Measurements from ENCODE around the gene GRK3.

Gene GRK3

GRCh38 chr22:25759825-25760231 lies 195.4 kb downstream of the GRK3 start:
- DNase-seq (ENCODE audit: low read depth in 2 of 2) = no peak

GRCh38 chr22:25760294-25760693 lies 195.8 kb downstream of the GRK3 start:
- DNase-seq (ENCODE audit: low read depth in 2 of 2) = no peak

GRCh38 chr22:25760848-25761595 lies 196.5 kb downstream of the GRK3 start:
- DNase-seq (ENCODE audit: low read depth in 2 of 2) = no peak

- DNase-seq (ENCODE audit: low read depth in 2 of 2) = no peak
Observed at GRCh38 chr22:25762147-25762546, 197.7 kb downstream of the GRK3 start.

GRCh38 chr22:25763239-25763777 lies 198.8 kb downstream of the GRK3 start:
- no peak for DNase-seq (ENCODE audit: low read depth in 2 of 2)

GRCh38 chr22:25764270-25765015 lies 200.0 kb downstream of the GRK3 start:
- no peak for DNase-seq (ENCODE audit: low read depth in 2 of 2)

- DNase-seq (ENCODE audit: low read depth in 2 of 2) = no peak
Observed at GRCh38 chr22:25765016-25765367, 200.5 kb downstream of the GRK3 start.

- no peak for DNase-seq (ENCODE audit: low read depth in 2 of 2)
Observed at GRCh38 chr22:25765801-25766200, 201.3 kb downstream of the GRK3 start.

GRCh38 chr22:25766418-25766817 lies 201.9 kb downstream of the GRK3 start:
- DNase-seq (ENCODE audit: low read depth in 2 of 2) = no peak

- no peak for DNase-seq (ENCODE audit: low read depth in 2 of 2)
Observed at GRCh38 chr22:25770333-25770732, 205.9 kb downstream of the GRK3 start.

- DNase-seq (ENCODE audit: low read depth in 2 of 2) = no peak
Observed at GRCh38 chr22:25772288-25772687, 207.8 kb downstream of the GRK3 start.

GRCh38 chr22:25774575-25775026 lies 210.1 kb downstream of the GRK3 start:
- no peak for DNase-seq (ENCODE audit: low read depth in 2 of 2)

- no peak for DNase-seq (ENCODE audit: low read depth in 2 of 2)
Observed at GRCh38 chr22:25775531-25775930, 211.1 kb downstream of the GRK3 start.

- DNase-seq (ENCODE audit: low read depth in 2 of 2) = no peak
Observed at GRCh38 chr22:25777411-25777810, 212.9 kb downstream of the GRK3 start.

- DNase-seq (ENCODE audit: low read depth in 2 of 2) = no peak
Observed at GRCh38 chr22:25777870-25778269, 213.4 kb downstream of the GRK3 start.

Data from stimulated activated CD8-positive, alpha-beta memory T cell treated with anti-CD3 and anti-CD28 coated beads, Interleukin-15, amount 100 ng/mL, for 48 hours (primary cell).